Breast epithelium (tissue), 3 donors: ENCODE results near the gene PDE6C.

Experiments used
- POLR2A ChIP-seq: fragments of 450-650 bp; IDR thresholded peaks from one replicate; pipeline ENCODE4 v1.6.1; 2016; ENCODE audit warnings: antibody characterized with exemption, mild to moderate bottlenecking, moderate library complexity
- POLR2AphosphoS5 ChIP-seq, 3 donors: sonication (generic); formaldehyde crosslinking; IDR thresholded peaks; one replicate each; pipeline ENCODE4 v1.6.1; 2017; ENCODE audit warnings: antibody characterized with exemption in 3 of 3
- TF ChIP-seq, protein P1 (sequence below), 3 donors: fragments of 450-650 bp; IDR thresholded peaks; one replicate each; pipeline ENCODE4 v1.5.1; 2016 to 2017; ENCODE audit warnings: antibody characterized with exemption in 3 of 3, mild to moderate bottlenecking in 3 of 3, moderate library complexity in 3 of 3

DNA sequence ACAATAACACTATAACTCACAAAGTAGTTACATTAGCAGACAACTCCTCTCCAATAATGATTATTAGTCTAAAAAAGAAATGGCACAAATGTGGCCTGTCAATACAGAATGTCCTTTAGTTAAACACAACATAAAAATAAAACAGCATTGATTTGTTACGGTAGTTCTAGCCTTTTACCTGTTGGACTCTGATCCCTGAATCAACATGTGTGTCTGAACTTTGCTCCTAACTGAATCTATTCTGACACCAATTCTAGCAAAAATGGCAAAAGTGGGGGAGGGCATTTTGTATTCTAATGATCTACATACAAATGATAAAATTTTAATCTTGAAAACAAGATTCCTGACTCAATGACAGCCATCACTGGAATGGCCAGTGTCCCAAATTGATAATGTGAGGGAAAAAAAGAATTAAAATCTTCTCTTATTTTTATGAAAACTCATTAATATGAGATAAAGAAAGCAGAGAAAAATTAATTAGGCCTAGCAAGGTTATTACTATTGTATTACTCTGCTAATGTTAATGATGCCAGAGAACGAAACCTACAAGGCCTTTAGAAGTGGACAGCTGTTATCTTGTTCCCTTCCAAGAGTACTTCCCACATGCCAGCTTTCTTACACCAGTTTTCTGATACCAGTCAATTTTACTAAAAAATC lies 59.8 kb downstream of the PDE6C start:
- TF ChIP-seq, protein P1, sequence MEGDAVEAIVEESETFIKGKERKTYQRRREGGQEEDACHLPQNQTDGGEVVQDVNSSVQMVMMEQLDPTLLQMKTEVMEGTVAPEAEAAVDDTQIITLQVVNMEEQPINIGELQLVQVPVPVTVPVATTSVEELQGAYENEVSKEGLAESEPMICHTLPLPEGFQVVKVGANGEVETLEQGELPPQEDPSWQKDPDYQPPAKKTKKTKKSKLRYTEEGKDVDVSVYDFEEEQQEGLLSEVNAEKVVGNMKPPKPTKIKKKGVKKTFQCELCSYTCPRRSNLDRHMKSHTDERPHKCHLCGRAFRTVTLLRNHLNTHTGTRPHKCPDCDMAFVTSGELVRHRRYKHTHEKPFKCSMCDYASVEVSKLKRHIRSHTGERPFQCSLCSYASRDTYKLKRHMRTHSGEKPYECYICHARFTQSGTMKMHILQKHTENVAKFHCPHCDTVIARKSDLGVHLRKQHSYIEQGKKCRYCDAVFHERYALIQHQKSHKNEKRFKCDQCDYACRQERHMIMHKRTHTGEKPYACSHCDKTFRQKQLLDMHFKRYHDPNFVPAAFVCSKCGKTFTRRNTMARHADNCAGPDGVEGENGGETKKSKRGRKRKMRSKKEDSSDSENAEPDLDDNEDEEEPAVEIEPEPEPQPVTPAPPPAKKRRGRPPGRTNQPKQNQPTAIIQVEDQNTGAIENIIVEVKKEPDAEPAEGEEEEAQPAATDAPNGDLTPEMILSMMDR (IDR thresholded peaks at IDR 0.05): no peak
- TF ChIP-seq POLR2A (no peak), POLR2AphosphoS5 (IDR thresholded peaks at IDR 0.05) (no peak)
